Measurements from ENCODE around the gene MAP7.
"Not testable (repeated sequence)": the region's sequence is repeated elsewhere in the genome, so short reads cannot be mapped to it uniquely, and the experiment has no call there.

MAP7 gene

DNA sequence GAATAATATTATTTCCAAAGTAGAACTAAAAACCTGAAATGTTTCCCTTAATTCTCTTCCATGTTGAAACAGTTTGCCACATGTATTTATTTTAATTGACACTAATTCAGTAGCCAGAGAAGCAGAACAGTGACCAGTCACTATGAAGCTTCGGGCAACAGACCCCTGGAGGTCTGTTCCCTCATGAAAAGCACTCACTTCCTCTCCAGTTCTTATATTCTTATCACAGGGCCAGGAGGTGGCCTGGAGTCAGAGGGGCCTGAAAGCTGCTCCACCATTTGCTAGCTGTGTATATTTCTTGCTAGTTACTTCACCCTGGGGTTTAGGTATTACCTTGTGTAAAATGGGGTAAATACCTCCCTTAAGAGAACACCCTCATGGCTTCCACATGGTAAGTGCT lies 49.1 kb downstream of the MAP7 start:
- Mint-ChIP-seq H3K27ac (no peak overlapping the region), H3K9me3 (no peaks in the 10 kb centered on the region), H3K36me3 (ENCODE audit: low read depth) (no peaks in the 10 kb centered on the region), H3K4me1 (ENCODE audit: low read depth) (peaks cover 14% of the 10 kb centered on the region), H3K4me3 (no peak overlapping the region), H3K27me3 (no peaks in the 10 kb centered on the region)
- intact Hi-C loops (cut with micrococcal nuclease), result no loop called here

DNA sequence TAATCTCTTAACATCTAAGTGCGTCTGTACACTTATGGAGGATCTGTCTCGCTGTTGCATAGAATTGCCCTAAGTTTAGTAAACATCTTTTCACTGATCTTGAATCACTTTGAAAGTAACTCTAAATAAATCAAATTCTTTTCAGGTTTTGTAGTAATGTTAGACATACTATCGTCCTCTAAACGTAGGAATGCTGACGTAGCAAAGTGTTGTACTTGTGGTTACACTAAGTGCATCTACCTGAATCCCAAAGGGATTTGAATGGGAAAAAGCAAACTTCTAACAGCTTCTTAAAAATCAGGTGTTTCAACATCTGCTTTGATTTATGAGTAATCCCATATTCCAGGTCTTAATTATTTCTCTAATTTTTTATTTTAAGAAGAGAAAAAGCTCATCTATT lies 49.8 kb downstream of the MAP7 start:
- intact Hi-C loops (cut with micrococcal nuclease), result no loop called here
- H3K4me3 Mint-ChIP-seq, result no peak overlapping the region
- H3K4me1 Mint-ChIP-seq (ENCODE audit: low read depth), result peaks cover 14% of the 10 kb centered on the region
- no peaks in the 10 kb centered on the region for H3K27me3 Mint-ChIP-seq
- no peaks in the 10 kb centered on the region for H3K9me3 Mint-ChIP-seq
- no peaks in the 10 kb centered on the region for H3K36me3 Mint-ChIP-seq (ENCODE audit: low read depth)
- no peak overlapping the region for H3K27ac Mint-ChIP-seq

DNA sequence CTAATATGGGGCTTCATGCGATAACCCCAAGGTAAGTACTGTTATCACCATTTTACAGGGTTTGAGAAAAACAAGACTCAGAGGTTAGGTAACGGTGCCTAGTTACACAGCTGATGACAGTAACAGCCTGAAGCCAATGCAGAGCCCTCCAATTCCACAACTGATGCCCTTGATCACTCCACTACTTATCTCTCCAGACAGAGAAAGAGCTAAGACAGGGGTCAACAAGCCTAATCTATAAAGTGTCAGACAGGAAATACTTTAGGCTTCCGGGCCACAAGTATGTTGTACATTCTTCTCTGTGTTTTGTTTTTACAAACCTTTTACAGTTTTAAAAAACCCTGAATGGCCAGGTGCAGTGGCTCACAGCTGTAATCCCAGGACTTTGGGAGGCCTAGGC lies 50.9 kb downstream of the MAP7 start:
- H3K9me3 Mint-ChIP-seq, result no peaks in the 10 kb centered on the region
- H3K27me3 Mint-ChIP-seq, result no peaks in the 10 kb centered on the region
- no peaks in the 10 kb centered on the region for H3K36me3 Mint-ChIP-seq (ENCODE audit: low read depth)
- no peak overlapping the region for H3K4me3 Mint-ChIP-seq
- intact Hi-C loops (cut with micrococcal nuclease), result no loop called here
- no peak overlapping the region for H3K27ac Mint-ChIP-seq
- H3K4me1 Mint-ChIP-seq (ENCODE audit: low read depth), result peaks cover 14% of the 10 kb centered on the region

DNA sequence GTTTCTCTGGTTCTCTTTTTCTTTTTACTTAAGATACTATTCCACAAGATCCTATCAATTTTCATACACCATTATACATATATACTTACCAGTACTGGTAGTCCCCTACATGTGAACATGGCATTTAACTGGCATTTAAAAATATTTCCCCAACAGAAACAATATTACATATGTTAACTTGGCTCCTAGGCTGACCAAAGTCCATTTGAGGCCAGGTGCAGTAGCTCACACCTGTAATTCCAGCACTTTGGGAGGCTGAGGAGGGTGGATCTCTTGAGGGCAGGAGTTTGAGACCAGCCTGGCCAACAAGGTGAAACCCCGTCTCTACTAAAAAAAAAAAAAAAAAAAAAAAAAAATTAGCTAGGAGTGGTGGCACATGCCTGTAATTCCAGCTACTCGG lies 53.8 kb downstream of the MAP7 start:
- H3K27me3 Mint-ChIP-seq; H3K4me1 Mint-ChIP-seq (ENCODE audit: low read depth); H3K9me3 Mint-ChIP-seq; H3K36me3 Mint-ChIP-seq (ENCODE audit: low read depth); H3K4me3 Mint-ChIP-seq; intact Hi-C loops (cut with micrococcal nuclease); H3K27ac Mint-ChIP-seq: not testable (repeated sequence)

DNA sequence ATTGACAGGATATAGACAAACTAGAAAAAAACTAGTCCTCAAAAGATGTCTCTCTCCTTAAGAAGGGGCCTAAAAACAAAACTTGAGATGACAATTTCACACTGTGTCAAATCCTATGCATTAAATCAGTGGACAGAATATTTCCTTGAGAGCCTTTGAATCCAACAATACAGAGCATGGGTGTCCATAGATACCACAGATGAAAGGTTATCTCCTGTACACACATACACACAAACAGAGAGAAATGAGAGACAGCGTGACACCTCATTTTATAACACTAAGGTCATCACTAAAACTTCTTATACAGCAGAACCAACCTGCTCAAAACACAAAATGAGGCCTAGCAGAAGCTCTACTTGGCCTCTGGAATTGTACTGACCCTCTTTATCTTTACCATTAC lies 55.5 kb downstream of the MAP7 start:
- Mint-ChIP-seq H3K36me3 (ENCODE audit: low read depth) (no peaks in the 10 kb centered on the region), H3K4me1 (ENCODE audit: low read depth) (no peaks in the 10 kb centered on the region), H3K27ac (no peak overlapping the region), H3K27me3 (no peaks in the 10 kb centered on the region), H3K4me3 (no peak overlapping the region), H3K9me3 (no peaks in the 10 kb centered on the region)
- intact Hi-C loops (cut with micrococcal nuclease), result no loop called here

DNA sequence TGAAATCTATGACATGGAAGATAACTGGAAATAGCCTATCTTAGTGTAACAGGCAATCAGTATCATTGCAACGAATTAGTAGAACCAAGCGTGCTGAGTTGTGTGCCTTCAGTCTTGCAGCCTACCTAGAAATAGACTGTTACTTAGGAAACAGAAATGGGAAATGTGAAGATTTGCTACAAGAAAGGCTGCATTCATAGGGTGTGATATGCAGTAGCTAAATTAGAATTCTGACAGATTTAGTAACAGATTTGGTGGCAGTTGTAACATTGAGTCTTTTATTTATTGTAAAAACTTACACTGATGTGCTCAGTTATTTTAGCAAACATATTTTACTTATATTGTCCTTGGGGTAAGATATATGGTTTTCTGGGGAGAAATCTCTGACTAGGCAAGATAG lies 56.2 kb downstream of the MAP7 start:
- no peaks in the 10 kb centered on the region for H3K36me3 Mint-ChIP-seq (ENCODE audit: low read depth)
- H3K4me3 Mint-ChIP-seq, result no peak overlapping the region
- no peak overlapping the region for H3K27ac Mint-ChIP-seq
- intact Hi-C loops (cut with micrococcal nuclease), result no loop called here
- H3K9me3 Mint-ChIP-seq, result no peaks in the 10 kb centered on the region
- no peaks in the 10 kb centered on the region for H3K27me3 Mint-ChIP-seq
- no peaks in the 10 kb centered on the region for H3K4me1 Mint-ChIP-seq (ENCODE audit: low read depth)

DNA sequence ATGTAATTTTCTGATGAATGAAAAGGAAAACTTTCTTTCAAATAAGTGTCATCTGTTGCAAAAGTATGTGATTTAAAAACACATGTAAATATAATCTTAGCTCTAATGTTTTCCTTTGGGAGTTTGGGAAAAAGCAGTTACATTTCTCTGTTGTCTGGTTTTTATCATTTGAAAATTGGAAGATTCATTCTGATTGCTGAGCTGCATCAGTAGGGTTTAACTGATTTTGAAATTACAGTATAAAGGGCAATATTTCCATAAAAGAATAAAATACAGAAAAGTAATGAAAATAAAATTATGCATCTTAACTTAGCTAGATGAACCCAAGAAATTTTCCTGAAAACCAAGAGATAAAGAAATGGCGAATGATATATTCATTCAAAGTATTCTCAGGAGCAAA lies 57.8 kb downstream of the MAP7 start:
- Mint-ChIP-seq H3K9me3 (no peaks in the 10 kb centered on the region), H3K27ac (no peak overlapping the region), H3K4me1 (ENCODE audit: low read depth) (no peaks in the 10 kb centered on the region), H3K36me3 (ENCODE audit: low read depth) (no peaks in the 10 kb centered on the region), H3K27me3 (no peaks in the 10 kb centered on the region), H3K4me3 (no peak overlapping the region)
- intact Hi-C loops (cut with micrococcal nuclease), result no loop called here

DNA sequence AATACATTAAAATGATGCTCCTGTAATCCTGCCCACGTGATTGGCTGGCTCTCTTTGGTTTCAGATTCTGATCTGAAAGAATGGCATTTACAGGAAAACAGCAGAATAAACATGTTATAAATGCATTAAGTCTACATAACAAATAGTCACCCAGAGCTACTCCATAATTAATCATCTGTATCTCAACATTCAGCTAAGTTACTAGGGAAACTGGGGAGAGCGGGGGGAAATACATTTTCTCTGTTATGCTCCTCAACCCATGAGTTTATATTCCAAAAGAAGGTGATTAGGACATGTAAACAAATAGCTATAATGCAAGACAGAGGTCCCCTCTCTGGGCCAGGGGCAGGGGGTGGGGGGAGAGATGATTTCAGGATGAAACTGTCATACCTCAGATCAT lies 58.5 kb downstream of the MAP7 start:
- no peaks in the 10 kb centered on the region for H3K36me3 Mint-ChIP-seq (ENCODE audit: low read depth)
- H3K4me3 Mint-ChIP-seq, result no peak overlapping the region
- no peaks in the 10 kb centered on the region for H3K4me1 Mint-ChIP-seq (ENCODE audit: low read depth)
- intact Hi-C loops (cut with micrococcal nuclease), result no loop called here
- no peak overlapping the region for H3K27ac Mint-ChIP-seq
- no peaks in the 10 kb centered on the region for H3K27me3 Mint-ChIP-seq
- H3K9me3 Mint-ChIP-seq, result no peaks in the 10 kb centered on the region

DNA sequence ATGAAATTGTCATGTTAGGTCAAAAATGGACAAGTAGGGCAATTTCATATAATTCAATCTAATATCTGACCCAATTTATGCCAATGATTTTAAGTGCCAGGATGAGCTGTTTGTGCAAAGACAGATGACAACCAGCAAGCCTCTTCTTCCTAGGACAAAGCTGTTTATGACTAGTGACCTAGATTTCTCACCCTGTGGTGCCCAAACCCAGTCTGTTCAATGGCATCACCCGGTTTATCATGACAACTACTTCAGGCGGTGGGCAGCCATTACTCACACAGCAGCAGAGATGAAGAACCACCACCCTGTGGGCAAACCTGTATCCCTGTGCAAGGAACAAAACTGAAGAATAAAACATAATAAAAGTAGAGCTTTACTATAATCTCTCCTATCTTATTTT lies 59.0 kb downstream of the MAP7 start:
- H3K27ac Mint-ChIP-seq, result no peak overlapping the region
- no peak overlapping the region for H3K4me3 Mint-ChIP-seq
- no peaks in the 10 kb centered on the region for H3K36me3 Mint-ChIP-seq (ENCODE audit: low read depth)
- no peaks in the 10 kb centered on the region for H3K4me1 Mint-ChIP-seq (ENCODE audit: low read depth)
- H3K27me3 Mint-ChIP-seq, result no peaks in the 10 kb centered on the region
- intact Hi-C loops (cut with micrococcal nuclease), result no loop called here
- H3K9me3 Mint-ChIP-seq, result no peaks in the 10 kb centered on the region

DNA sequence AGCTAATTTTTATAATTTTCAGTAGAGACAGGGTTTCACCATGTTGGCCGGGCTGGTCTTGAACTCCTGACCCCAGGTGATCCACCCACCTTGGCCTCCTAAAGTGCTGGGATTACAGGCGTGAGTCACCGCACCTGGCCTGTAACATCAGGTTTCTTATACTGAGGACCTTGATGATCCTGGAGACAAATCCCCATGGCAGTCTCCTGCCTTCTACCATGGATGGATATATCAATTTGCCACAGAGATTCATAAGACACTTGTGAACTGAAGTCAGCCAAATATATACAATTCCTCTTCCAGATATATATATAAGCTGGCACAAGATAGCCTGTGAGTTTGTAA lies 60.6 kb downstream of the MAP7 start:
- H3K4me3 Mint-ChIP-seq; H3K9me3 Mint-ChIP-seq; intact Hi-C loops (cut with micrococcal nuclease); H3K27me3 Mint-ChIP-seq; H3K36me3 Mint-ChIP-seq (ENCODE audit: low read depth); H3K4me1 Mint-ChIP-seq (ENCODE audit: low read depth); H3K27ac Mint-ChIP-seq: not testable (repeated sequence)

DNA sequence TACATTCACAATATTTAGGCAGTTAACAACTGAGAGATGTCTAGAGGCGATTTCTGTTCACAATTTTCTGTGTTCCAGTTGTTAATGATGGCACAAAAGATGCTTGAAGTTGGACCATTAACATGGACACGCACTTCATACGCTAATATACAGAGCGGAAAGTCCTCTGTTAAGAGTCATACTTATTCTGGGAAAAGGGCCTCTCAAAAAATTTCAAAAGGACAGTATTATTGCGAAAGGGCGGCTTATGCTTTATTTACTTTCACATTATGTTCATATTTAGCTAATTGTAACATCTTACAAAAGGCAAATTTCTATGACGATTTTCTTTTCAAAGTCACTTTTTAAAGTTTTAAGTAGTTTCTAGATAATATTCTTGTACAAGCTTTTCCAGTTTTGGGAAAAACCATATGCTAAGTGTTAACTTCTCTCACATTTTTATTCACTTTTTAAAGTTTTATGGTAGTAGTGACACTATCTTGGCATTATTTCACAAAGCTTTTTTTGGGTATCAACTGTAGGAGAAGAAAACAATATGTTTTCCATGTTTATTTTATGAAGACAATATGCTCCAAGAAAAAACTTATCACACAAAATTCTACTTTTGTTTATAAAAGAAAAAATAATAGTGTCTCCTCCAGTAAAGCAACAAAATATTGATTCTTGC lies 62.3 kb downstream of the MAP7 start:
- Mint-ChIP-seq H3K27ac (no peak overlapping the region), H3K27me3 (no peaks in the 10 kb centered on the region)
- intact Hi-C loops (cut with micrococcal nuclease), result no loop called here

DNA sequence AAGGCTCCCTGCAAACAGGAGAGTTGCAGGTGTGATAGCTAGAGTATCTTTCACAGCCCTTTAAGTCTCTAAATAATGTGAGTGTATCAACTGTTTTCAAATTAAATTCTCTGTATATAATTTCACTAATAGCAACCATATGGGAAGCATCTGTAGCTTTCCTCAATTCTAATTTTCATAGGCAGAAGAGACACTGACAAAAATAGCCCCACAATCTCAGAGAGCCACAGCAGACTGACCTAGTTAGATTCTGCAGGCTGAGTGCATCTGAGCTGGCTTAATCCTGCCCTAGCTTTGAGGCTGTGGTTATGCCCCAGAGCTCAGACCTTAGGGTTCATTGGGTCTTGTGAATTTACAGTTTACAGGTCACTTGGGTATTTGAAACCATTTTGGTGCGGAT lies 63.9 kb downstream of the MAP7 start:
- intact Hi-C loops (cut with micrococcal nuclease), result no loop called here
- H3K36me3 Mint-ChIP-seq (ENCODE audit: low read depth), result no peaks in the 10 kb centered on the region
- H3K4me1 Mint-ChIP-seq (ENCODE audit: low read depth), result no peaks in the 10 kb centered on the region
- no peaks in the 10 kb centered on the region for H3K27me3 Mint-ChIP-seq
- no peak overlapping the region for H3K4me3 Mint-ChIP-seq
- no peaks in the 10 kb centered on the region for H3K9me3 Mint-ChIP-seq
- H3K27ac Mint-ChIP-seq, result no peak overlapping the region

More for the DNA sequence above, 62.3 kb downstream of the MAP7 start:
- Mint-ChIP-seq H3K36me3 (ENCODE audit: low read depth) (no peaks in the 10 kb centered on the region), H3K4me3 (no peak overlapping the region), H3K9me3 (no peaks in the 10 kb centered on the region), H3K4me1 (ENCODE audit: low read depth) (no peaks in the 10 kb centered on the region)

DNA sequence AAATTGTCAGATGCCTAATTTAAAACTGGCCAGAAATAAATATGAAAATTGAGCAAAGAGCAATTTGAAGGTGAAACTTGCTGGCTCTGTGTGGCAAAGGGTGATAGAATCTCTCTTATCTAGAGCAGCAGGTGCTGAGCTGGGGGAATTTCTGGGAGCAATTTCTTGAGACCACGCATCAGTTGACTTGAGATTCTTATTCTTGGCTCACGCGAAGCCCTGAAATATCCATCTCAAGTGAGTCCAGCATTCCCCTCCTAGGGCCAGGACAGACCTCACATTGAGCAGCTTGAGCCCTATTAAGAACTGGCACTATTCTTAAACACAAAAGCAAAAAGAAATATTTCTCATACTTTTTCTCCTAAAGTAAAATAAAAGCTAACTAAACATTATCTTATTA lies 66.3 kb downstream of the MAP7 start:
- Mint-ChIP-seq H3K27ac (no peak overlapping the region), H3K9me3 (no peaks in the 10 kb centered on the region), H3K36me3 (ENCODE audit: low read depth) (no peaks in the 10 kb centered on the region), H3K4me1 (ENCODE audit: low read depth) (no peaks in the 10 kb centered on the region), H3K4me3 (no peak overlapping the region), H3K27me3 (no peaks in the 10 kb centered on the region)
- intact Hi-C loops (cut with micrococcal nuclease), result no loop called here

DNA sequence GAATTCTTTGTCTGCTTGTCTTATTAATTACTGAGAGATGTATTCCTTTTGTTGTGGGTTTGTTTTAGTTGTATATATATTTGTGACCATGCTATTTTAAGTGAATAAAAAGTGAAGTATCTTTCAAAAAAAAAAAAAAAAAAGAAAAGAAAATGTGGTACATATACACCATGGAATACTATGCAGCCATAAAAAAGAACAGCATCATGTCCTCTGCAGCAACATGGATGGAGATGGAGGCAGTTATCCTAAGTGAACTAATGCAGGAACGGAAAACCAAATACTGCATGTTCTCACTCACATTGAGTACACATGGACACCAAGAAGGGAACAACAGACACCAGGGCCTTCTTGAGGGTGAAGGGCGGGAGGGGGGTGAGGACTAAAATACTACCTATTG lies 67.2 kb downstream of the MAP7 start:
- H3K4me3 Mint-ChIP-seq; H3K27me3 Mint-ChIP-seq; H3K9me3 Mint-ChIP-seq; intact Hi-C loops (cut with micrococcal nuclease); H3K36me3 Mint-ChIP-seq (ENCODE audit: low read depth); H3K27ac Mint-ChIP-seq; H3K4me1 Mint-ChIP-seq (ENCODE audit: low read depth): not testable (repeated sequence)

DNA sequence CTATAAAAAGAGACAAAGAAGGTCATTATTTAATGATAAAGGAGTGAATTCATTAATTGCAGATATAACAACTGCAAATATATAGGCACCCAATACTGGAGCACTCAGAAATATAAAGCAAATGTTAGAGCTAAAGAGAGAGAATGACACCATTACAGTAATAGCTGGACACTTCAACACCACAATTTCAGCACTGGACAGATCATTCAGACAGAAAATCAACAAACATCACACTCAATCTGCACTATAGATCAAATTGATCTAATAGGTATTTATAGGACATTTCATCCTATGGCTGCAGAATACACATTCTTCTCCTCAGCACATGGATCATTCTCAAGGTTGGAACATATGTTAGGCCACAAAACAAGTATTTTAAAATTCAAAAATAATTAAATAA lies 72.7 kb downstream of the MAP7 start:
- Mint-ChIP-seq H3K4me1 (ENCODE audit: low read depth) (peaks cover 6% of the 10 kb centered on the region), H3K27me3 (no peaks in the 10 kb centered on the region), H3K4me3 (no peak overlapping the region), H3K27ac (no peak overlapping the region), H3K36me3 (ENCODE audit: low read depth) (no peaks in the 10 kb centered on the region), H3K9me3 (no peaks in the 10 kb centered on the region)
- intact Hi-C loops (cut with micrococcal nuclease), result no loop called here
